Hepatic stellate cell (primary cell): ENCODE measurements around the gene RANBP3.
A peak's percentile ranks its signal among the peaks of the same experiment; 100 is the strongest.
"Not testable (repeated sequence)": the region's sequence is repeated elsewhere in the genome, so short reads cannot be mapped to it uniquely, and the experiment has no call there.

Experiments
- DNase-seq: peaks from one replicate; pipeline ENCODE4 v3.0.0; 2011; ENCODE audit warnings: low spot score

The RANBP3 gene

DNA sequence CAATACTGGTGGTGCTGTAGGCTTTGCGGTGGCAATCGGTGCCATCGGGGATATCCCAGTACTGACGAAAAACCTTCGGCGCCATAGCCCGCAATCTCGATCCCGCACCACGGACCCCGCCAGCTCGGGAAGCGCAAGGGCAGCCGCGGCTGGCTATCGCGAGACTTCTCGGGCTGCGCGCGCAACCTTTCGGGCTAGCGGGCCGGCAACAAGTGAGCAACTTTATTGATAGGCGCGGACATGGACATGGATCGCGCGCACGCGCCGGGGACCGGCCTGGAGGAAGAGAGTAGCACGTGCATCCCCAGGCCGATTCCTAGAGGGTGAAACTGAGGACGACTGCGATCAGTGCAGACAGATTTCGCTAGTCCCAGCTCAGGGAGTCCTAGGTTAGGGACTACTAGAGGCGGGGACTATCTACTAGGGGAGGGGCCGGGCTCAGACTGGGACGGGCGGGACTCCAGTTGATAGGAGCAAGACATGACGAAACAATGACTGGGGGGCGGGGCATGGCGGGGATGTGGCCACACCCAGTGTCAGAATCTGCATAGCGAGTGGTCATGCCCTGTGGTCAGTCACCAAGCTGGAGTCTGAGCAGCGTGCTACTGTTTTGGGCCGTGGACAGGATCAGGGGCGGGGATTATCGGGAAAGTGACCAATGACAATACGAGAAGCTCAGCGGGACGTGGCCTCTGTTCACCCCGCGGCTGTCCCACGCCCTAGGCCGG lies 74.2 kb downstream of the RANBP3 start, which contains the start of gene NDUFA11:
Gene NDUFA11 (minus strand): TSS at position 167 of the 728 bp plus-strand sequence. CDS start 82 bp downstream, at position 85.
- peak; percentile 96 for DNase-seq

DNA sequence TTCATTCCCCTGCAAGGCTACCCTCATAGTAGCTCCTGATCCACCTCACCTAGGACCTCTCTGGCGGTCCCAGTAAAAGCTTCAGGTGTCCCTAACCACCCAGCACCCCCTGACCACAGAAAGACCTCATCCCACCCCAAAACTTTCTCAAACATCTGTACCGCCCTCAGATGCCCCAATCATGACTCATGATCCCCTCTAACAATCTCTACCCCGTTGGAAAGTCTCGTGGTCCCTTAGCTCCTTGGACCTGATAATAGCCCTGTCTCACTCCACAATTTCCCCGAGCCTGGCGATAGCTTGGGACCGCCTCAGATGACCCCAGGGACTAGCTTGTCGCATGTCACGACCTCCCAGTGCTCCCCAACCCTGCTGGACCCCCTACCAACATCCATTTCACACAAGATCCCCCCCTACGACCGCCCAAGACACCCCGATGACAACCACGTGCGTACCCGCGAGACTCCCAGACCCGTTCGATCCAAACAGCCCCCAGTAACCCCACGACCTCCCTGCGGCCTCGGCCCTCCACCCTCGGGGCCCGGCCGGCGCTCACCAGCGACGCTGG lies 74.8 kb downstream of the RANBP3 start:
- peak; percentile 68 for DNase-seq

DNA sequence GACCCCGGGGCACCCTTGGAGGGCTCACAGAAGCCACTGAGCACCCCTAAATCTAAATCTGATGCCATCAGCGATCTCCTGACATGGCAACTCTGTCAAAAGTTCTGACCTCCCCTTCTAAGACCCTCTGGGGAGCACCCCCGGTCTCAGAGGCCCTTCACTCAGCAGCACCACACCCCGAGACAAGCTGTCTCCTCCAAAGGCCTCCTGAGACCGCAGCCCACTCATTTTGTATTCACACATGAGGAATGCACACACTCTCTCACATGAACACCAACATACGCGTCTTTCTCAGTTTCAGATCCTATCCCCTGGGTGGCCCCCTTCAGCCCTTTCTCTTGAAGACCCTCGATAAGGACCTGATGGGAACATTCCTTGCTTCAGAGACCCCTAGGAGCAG lies 77.0 kb downstream of the RANBP3 start:
- no peak for DNase-seq

DNA sequence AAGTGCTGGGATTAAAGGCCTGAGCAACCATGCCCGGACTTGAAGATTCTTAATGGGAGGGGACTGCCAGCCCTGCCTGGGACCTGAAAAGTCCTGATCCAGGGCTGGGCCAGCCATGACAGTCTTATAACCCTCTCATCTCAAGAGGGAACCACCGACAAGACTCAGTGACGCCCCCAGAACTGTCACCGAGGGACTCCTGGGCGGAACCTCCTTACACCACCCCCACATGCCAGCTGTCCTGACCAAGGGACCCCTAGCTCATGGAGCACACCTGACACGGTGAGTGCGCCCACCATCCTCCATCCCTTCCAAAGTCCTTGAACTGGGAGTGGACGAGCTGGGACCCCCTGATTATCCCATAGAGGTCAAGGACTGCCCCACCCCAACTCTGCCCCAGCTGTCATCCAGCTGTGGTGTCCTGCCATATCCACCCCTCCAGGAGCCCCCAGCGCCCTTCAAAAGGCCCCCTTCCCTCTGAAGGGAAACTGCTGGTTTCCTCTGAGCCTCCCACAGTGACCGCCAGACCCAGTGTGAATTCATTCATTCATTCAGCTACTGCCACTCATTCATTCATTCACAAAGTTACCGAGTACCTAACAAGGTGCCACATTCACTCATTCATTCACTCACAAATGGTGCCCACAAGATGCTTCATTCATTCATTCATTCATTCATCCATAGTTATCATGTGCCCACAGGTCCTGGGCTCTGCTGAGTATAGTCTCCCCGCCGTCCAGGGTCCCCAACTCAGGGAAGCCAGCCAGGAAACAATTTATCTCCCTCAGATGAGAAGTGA lies 78.0 kb downstream of the RANBP3 start:
- DNase-seq: no peak

DNA sequence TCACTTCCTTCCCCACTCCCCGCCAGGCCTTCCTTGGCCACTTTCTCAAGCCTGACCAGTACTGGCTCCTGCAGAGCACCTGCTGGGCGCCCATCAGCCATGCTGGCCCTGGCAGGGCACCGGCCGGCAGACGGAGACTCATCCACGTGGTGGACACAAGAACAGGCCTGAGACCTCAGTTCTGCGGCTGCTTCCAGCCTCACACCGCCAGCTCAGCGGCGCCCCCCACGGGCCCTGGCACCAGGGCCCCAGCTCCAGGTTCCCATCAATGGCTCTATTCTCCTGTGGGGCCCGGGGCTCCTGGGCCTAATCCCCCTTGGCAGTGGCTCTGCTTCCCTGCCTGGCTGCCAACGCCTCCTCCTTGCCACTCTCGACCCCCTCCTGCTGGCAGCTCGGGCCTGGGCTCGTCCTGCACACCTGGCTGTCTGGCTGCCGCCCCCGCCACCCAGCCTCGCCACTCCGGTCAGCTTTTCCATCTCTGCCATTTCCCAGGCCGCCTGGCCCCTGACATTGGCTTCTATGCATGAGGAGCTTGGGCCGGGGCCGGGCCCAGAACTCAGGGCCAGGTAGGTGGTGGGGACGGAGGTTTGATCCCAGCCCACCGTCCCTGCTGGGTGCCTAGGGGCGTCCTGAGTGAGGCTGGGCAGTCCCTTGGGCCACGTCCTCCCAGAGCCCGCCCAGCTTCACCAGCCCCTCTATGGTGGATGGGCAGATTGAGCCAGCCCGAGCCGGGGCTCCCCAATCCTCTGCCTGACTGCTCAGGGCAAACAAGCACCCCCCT lies 80.6 kb downstream of the RANBP3 start:
- DNase-seq: no peak

DNA sequence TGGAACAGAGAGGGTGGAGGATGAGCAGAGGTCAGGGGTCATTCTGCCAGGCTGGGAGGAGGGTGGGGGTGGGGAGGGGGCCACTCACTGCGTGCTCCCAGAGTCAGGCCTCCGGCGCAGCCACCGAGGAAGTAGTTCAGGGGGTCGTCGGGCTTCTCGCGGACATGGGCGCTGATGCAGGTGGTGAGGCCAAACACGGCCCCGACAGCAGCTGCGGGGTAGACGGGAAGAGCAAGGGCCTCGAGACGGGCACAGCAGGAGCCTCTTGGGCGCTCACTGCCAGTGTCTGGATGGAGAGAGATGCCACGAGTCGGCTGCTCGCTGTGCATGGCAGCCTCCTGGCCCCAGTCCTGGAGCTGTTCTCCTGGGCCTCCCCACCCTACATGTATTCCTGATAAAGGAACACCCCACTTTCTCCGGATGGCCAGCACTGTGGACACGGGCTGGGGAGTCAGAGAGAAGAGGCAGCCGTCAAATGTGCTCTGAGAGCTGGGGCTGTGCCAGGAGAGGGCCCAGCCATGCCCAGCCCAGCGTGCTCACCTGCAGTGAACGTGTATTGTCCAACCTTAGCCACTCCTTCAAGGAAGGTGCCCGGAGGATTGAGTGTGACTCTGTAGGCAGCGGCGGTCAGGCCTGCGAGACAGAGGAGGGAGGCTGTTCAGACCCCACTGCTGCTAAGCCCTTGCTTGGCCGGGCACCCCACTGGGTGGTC lies 81.4 kb downstream of the RANBP3 start:
- no peak for DNase-seq

DNA sequence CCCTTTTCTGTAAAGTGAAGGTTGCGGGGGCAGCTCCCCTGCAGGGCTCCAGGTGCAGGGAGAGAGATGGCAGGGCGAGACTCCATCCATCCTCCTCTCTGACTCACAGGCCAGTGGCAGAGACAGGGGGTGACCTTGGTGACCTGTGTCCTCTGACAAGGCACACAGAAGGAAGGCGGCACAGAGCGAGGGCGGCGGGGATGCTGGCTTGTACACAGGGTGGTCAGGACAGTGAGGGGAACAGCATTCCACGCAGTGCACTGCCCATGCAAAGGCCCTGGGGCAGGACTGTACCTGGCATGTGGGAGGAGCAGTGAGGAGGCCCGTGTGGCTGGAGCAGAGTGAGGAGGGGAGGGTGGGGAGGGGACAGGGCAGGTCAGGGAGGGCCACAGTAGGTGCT lies 82.0 kb downstream of the RANBP3 start:
- DNase-seq: no peak

DNA sequence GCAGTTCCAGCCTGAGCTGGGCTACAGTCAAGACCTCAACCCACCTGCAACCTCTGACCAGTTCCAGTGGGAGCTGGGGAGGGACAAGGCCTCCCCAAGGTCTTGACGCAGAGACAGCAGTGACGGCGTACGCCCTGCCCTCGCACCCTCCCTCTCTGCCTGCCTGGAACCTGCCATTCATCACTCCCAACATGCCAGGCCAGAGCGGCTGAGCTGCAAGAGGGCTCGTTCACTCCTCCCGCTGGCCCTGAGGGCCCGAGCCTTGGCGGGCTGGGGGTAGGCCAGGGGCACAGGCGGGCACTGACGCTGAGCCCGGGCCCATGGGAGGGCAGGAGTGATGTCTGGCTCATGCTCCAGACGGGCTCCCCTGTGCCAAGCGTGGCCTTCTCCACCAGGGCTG lies 82.5 kb downstream of the RANBP3 start:
- DNase-seq: no peak

DNA sequence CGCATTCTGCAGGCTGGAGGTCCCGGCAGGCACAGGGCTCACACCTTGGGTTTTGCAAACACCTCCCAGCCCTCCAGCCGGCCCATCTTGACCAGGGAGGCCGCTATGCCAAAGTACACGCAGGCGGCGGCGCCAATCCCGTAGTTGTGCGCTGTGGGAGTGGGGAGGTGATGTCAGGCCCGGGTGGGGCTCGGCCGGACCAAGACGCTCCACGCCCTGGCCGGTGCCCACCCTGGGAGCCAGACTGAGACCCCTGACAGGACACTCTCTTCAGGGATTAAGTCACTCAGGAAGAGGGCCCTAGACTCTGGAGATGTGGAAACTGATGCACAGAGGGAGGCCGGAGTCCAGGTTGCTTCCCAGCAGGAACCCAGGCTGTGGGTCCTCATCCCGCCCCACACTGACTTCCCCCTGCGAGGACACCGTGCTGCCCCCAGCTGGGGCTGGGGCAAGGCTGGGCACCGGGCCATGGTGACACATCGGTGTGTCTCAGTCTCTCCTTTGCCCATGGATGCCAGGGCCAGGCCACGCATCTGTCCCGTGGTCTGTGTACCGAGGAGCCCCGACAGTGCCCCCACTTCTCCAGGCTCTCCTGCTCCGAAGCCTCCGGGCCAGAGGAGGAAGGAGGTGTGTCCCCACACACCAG lies 83.1 kb downstream of the RANBP3 start:
- no peak for DNase-seq

DNA sequence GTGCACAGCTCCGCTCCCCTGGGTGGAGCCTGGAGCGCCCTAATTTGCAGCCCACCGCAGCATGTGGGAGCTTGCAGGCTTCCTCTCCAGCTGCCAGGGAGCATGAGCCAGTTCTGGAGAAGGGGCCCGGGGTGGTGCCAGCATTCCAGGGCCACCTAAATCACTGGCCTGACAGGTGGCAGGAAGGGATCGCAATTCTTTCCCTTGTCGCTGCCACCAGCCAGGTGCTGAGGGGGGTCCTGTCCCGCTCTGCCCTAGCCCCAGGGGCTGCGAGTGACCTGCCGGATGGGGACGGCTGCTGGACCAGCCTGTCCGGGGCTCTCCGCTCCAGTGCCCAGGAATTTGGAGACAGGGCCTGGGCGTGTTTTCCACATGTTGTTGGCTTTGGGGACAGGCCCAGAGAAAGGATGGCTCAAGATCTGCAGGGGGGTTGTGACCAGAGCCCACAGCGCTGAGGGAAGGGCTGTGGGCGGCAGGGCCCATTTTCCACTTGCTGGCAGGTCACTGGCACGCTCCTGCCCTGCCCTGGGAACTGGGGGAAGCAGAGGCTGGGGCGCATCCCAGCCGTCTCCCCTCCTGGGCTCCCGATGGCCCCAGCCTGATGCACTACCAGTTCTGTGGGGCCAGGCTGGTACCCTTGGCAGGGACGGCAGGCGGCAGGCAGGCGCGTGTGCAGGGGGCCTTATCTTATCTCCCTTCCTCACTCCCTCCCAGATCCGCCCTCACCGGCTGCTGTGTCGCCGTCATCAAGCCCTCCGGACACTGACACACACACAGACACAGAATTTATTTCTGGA lies 83.8 kb downstream of the RANBP3 start:
- DNase-seq: no peak

DNA sequence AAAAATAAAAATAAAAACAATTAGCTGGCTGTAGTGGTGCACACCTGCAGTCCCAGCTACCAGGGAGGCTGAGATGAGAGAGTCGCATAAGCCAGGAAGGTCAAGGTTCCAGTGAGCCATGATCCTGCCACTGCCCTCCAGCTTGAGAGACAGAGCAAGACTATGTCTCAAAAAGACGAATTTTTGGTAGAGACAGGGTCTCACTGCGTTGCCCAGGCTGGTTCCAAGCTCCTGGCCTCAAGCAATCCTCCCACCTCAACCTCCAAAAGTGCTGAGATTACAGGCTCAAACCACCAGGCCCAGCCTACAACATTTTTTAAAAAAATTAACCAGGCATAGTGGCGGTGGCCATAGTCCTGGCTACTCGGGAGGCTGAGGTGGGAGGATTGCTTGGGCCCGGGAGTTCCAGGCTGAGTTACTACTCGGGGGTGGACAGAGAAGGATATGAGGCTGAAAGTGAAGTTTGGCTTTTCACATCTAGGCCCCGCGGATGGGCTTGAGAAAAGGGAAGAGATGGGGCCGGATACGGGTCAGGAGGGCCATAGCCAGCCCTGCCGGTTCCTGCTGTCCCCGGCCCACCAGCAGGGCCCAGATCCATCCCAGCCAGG lies 84.5 kb downstream of the RANBP3 start:
- no peak for DNase-seq

DNA sequence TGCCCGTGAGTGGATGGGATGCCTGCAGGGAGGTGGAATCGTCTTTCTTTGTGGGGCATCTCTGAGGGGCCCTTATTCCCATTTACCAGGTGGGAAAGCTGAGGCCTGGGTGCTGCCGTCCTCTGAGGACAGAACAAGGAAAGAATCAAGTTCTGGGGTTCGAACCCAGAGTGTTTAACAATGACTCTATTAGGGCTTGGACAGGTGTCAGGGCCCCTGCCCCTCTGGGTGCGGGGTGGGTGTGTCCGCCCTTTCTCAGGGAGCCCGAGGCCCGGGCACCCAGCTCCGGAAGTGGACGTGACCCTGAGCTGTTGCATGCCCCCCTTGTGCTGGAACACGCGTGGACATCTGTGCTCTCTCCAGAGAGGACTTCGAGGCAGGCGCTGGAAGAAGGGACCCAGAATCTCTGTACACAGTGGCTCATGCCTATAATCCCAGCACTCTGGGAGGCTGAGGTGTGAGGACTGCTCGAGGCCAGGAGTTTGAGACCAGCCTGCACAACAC lies 85.1 kb downstream of the RANBP3 start:
- DNase-seq: no peak

DNA sequence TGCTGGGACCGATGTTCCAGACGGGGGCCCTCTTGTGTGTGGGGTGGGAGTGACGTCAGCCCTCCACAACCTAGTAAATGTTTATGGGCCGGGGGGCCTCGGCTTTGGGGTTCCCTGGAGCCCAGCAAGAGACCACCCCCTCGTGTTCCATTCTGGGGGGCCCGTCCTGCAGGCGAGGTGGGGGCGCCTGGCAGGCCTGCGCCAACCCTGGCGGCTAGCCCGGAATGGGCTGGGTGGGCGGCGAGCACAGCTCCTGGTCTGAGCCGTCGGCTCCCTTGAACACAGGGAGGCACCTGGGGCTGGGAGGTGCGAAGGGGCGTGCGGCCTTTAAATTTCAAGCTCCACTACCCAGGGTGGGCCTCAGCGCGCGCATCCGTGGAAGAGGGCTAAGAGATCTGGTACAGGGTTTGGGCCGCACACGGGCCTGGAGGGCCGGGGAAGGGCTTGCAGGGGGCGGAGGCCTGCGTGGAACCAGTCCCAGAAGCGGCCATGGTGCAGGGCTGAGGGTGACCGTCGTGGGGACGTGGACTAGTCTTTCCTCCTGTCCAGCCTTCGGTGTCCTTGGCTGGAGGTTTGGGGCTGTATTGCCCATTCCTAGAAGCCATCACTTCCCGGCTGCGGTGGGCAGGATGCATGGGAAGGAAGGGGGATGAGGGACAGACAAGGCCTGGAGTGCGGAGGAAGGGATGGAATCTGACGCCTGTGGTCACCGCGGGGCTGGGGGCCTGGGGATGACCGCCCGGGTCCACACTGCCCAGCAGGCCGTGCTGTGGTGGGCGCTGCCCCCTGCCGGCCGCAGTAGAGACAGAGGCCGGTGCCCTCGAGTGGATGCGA lies 85.8 kb downstream of the RANBP3 start:
- peak; percentile 70 for DNase-seq

DNA sequence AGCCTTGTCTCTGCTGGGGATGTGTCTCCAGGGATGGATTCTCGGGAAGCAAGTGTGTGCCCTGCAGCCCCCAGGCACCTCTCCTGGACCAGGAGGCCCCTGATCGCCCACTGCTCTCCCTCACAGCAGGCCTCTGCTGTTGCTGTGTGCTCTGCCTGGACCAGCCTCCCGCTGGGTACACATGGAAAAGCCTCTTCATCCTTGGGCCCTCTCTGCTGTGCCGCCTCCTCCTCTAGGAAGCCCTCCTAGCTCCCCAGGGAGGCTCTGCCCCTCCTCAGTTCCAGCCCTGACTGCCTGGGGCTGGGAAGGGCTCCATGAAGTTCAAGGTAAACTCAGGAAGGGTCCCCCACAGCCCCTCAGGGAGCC lies 86.4 kb downstream of the RANBP3 start:
- DNase-seq: no peak

DNA sequence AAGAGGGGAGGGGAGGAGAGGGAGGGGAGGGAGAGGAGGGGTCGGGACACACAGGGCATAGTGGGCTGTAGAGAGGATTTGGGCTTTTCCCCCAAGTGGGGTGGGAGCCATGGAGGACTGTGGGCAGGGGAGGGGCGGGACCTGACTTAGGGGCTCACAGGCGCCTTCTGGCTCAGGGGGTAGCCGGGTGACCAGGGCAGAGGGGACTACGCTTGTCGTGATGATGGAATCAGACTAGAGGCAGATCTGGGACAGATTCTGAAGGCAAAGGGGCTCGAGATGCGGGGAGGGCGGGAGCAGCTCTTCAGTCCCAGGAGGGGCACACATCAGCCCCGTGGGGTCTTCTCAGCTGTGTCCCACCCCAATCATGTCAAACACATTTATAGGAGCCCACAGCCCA lies 87.8 kb downstream of the RANBP3 start:
- DNase-seq: no peak

DNA sequence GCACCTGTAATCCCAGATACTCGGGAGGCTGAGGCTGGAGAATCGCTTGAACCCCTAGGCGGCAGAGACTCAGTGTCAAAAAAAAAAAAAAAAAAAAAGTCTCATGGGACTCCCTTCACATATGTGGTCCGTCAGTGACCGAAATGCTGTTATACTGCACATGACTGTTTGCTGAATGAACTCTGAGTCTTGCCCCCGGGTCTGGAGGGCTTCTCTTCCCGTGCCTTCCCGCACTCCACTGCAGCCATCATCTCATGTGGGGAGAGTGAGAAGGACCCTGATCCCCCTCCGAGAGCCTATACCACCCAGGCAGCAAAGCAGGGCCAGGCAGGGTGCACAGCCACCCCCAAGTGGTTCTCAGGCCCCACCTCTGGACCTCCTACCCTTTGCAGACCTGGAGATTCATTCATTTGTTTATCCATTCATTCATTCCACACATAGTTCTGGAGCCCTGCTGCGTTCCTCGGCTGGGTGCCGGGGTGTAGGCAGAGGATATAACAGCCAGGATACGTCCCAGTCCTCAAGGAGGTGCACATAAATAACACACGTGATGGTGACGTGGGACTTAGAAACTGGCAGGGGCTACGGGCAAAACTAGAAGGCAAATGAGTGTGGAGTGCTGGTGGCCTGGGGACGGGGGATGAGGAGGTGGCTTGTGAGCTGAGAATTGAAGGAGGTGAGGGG lies 88.5 kb downstream of the RANBP3 start:
- peak; percentile 62 for DNase-seq

DNA sequence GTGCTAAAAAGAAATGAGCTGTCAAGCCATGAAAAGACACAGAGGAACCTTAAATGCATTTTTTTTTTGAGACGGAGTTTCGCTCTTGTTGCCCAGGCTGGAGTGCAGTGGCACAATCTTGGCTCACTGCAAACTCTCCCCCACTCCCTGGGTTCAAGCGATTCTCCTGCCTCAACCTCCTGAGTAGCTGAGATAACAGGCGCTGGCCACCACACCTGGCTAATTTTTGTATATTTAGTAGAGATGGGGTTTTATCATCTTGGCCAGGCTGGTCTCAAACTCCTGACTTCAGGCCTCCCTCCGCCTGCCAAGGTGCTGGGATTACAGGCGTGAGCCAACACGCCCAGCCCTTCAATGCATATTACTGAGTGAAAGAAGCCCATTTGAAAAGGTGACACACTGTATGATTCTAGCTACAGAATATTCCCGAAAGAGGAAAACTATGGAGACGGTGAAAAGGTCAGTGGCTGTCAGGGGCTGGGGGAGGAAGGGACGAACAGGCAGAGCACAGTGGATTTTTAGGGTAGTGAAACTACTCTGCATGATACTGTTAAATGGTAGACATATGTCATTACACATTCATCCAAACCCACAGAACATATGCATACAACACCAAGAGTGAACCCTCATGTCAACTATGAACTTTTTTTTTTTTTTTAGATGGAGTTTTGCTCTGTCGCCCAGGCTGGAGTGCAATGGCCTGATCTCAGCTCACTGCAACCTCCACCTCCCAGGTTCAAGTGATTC lies 93.7 kb downstream of the RANBP3 start:
- not testable (repeated sequence) for DNase-seq
